NB4 (cell line): ENCODE results near the gene CHCHD3.

Experiments used
- DNase-seq: peaks from one replicate; pipeline ENCODE4 v3.0.0; 2010; ENCODE audit warnings: low read depth
- H3K4me3 ChIP-seq: one replicate; pipeline ENCODE4 v1.5.1; 2011; ENCODE audit warnings: mild to moderate bottlenecking, low read depth, low read length, moderate library complexity
- MYC ChIP-seq: IDR thresholded peaks from 2 replicates; pipeline ENCODE4 v1.6.1; 2011; ENCODE audit warnings: low read depth, low read length
- POLR2A ChIP-seq: IDR thresholded peaks from 2 replicates; pipeline ENCODE4 v1.6.1; 2011; ENCODE audit warnings: mild to moderate bottlenecking; ENCODE audit not compliant: insufficient read length; ENCODE audit errors: extremely low read depth
- TF ChIP-seq, protein P1 (sequence below): IDR thresholded peaks from one replicate; pipeline ENCODE4 v1.5.1; 2012; ENCODE audit warnings: low read depth, low read length
- TF ChIP-seq, protein P2 (sequence below): IDR thresholded peaks from 2 replicates; pipeline ENCODE4 v1.6.1; 2011; ENCODE audit warnings: low read depth, low read length

The CHCHD3 gene

DNA sequence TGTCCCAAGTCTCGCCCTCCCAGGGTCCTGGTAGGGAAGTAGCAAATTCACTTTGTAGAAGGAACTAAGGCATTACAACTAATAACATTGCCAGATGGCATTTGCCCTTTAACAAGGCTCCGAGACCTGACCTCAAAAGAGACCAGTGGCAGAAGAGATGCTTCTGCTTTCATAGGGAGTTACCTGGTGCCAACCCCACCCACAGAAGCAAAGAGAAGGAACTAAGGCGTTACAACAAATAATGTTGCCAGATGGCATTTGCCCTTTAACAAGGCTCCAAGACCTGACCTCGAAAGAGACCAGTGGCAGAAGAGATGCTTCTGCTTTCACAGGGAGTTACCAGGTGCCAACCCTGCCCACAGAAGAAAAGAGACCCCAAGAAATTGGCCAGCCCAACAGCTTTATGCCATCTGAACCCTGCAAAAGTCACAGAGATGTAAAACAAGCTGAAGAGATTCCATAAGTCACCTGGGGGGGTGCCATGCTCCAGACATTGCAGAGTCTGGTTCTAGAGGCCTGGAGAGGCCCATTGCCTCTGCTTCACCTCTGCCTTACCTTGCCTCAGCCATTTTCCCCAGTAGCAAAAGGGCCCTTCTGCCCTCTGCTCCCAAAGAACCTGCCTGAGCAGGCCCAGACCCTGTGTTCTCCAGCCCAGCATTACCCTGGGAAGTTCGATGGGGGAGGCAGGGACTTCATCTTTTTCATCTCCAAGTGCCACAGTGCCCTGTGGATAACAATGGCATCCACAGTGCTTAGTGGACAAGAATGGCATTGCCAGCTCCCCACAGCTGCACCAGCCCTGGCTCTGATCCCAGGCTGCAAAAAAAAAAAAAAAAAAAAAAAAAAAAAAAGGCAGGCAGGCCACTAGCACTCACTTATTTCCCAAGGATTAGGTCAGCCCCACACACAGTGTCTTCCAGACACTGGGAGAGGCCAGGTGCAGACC, 326.1 kb downstream of the CHCHD3 start:
- no peak for DNase-seq
- no peak for TF ChIP-seq POLR2A
- TF ChIP-seq, protein P1, sequence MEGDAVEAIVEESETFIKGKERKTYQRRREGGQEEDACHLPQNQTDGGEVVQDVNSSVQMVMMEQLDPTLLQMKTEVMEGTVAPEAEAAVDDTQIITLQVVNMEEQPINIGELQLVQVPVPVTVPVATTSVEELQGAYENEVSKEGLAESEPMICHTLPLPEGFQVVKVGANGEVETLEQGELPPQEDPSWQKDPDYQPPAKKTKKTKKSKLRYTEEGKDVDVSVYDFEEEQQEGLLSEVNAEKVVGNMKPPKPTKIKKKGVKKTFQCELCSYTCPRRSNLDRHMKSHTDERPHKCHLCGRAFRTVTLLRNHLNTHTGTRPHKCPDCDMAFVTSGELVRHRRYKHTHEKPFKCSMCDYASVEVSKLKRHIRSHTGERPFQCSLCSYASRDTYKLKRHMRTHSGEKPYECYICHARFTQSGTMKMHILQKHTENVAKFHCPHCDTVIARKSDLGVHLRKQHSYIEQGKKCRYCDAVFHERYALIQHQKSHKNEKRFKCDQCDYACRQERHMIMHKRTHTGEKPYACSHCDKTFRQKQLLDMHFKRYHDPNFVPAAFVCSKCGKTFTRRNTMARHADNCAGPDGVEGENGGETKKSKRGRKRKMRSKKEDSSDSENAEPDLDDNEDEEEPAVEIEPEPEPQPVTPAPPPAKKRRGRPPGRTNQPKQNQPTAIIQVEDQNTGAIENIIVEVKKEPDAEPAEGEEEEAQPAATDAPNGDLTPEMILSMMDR, result no peak
- TF ChIP-seq MYC, result no peak
- TF ChIP-seq, protein P2, sequence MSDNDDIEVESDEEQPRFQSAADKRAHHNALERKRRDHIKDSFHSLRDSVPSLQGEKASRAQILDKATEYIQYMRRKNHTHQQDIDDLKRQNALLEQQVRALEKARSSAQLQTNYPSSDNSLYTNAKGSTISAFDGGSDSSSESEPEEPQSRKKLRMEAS, result no peak
- no peak overlapping the region for H3K4me3 ChIP-seq

DNA sequence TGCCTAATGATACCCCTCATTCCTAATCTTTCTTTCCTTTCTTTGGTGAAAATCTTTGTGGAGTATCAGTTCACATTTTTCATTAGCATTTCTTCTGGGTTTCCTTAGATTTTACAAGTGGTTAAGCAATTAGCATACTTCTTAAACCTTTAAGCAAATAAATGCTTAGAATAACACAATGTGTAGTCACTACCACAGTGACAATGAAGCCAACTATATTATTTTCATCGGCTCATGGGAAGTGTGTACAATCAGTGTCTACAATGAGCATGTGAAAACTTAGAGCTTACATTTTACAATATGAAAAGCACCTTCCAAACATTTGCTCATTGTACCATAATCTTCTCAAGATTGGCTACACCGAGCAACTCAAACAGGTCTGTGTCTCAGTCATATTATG, 329.5 kb downstream of the CHCHD3 start:
- no peak overlapping the region for H3K4me3 ChIP-seq
- DNase-seq, result no peak
- TF ChIP-seq, protein P2, result no peak
- no peak for TF ChIP-seq POLR2A

DNA sequence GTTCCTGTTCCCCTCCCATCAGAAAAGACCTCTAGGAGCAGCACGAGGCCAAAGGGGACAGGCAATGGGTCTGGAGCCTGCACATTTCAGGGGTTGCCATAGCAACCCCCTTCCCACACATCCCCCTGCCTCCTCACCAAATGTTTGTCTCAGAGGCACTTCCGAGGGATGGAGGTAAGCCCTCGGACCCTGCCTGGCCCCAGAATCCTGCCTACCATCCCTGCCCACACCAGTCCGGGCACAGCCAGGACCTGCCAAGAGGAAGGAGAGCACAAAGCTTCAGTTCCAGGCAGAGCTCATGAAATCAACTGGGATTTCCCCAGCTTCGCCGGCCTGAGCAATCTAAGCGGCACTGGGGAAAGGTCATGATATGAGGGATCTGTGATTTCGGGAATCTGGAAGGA, 330.6 kb downstream of the CHCHD3 start:
- TF ChIP-seq, protein P1, result no peak
- TF ChIP-seq POLR2A, result no peak
- no peak for TF ChIP-seq MYC
- TF ChIP-seq, protein P2, result no peak
- no peak overlapping the region for H3K4me3 ChIP-seq

DNA sequence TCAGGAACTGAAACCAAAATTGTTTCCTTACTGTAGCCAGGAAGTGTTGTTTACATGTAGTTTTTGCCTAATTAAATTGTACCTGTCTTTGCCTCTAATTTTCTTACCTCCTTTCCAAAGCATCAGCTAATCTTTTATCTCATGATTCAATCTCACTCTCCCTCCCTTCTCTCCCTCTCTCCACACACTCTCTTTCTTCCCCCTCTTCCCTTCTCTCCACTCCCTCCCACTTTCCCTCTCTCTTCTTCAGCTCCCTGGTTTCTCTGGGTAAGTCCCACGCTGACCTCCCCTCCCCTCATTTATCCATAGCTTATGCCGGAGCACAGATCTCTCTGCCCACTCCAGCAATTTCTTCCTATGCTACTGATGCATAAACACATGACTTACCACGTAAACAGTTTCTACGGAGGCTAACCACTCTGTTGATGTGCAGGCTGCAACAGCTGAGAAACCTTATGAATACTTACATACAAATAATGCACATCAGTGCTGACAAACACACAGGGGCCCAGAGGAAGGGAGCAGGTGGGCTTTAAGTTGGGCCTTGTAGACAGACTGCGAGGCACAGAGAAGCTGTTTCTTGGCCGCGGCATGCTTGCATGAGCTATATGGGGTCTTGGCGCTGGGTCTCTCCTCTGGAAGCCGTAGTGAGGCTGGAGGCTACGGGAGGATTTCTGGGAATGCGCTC, 331.2 kb downstream of the CHCHD3 start:
- TF ChIP-seq MYC, result no peak
- TF ChIP-seq, protein P1, result no peak
- TF ChIP-seq, protein P2, result no peak
- TF ChIP-seq POLR2A, result no peak
- DNase-seq, result no peak
- H3K4me3 ChIP-seq, result no peak overlapping the region

More for the DNA sequence above, 330.6 kb downstream of the CHCHD3 start:
- DNase-seq, result no peak

DNA sequence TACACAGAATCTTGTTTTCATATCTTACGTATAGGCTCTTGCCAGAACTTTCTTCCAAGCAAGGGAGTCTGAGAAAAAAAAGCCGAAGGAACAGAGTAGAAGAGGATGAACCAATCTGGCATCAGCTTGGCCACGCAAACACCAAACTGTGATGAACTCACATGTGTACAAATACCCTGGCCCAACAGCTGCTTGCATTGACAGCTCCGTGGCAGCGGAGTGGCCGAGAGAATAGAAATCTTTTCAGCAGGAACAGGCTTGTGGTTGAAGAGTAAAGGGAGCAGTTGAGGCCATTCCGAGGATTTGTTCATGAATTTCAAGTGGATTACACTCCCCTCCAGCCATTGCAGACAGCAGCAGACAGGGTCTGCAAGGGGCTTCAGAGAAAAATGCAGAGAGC, 331.8 kb downstream of the CHCHD3 start:
- H3K4me3 ChIP-seq, result no peak overlapping the region
- TF ChIP-seq MYC, result no peak
- TF ChIP-seq, protein P1, result no peak
- TF ChIP-seq, protein P2, result no peak
- TF ChIP-seq POLR2A, result no peak
- no peak for DNase-seq

DNA sequence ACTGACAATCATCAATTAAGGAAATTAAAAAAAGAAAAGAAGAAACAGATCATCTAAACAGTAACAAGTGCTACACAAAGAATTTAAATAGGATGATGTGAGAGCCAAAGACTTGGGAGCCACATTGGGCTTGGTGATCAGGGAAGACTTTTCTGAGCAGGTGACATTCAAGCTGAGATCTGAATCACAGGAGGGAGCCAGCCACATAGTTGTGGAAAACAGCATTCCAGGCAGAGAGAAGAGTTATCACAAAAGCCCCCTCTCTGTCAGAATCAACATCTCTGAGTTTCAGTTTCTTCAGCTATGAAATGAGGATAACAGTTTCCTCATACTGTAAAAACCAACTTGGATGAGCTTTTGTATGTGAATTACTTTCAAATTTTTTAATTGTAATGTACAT, 336.4 kb downstream of the CHCHD3 start:
- H3K4me3 ChIP-seq, result no peak overlapping the region
- TF ChIP-seq, protein P2, result no peak
- TF ChIP-seq MYC (no peak), POLR2A (no peak)
- TF ChIP-seq, protein P1, result no peak
- no peak for DNase-seq
